Muscle layer of colon (tissue), 2 donors: ENCODE data around the gene SNAI3.

Experiments used
- H3K27ac ChIP-seq: one replicate; pipeline ENCODE4 v1.7.0; 2013; ENCODE audit warnings: low read depth, mild to moderate bottlenecking, low read length, moderate library complexity
- H3K27me3 ChIP-seq, 2 donors: one replicate each; pipeline ENCODE4 v1.7.0; 2013; ENCODE audit warnings: low read length in 2 of 2, mild to moderate bottlenecking in 2 of 2; ENCODE audit not compliant: insufficient read depth in 2 of 2, control insufficient read depth in 1 of 2
- H3K36me3 ChIP-seq: one replicate; pipeline ENCODE4 v1.7.0; 2013; ENCODE audit warnings: mild to moderate bottlenecking, low read length; ENCODE audit not compliant: insufficient read depth
- H3K4me1 ChIP-seq: one replicate; pipeline ENCODE4 v1.7.0; 2013; ENCODE audit warnings: mild to moderate bottlenecking, low read length; ENCODE audit not compliant: insufficient read depth
- H3K4me3 ChIP-seq, 2 donors: one replicate each; pipeline ENCODE4 v1.7.0; 2013; ENCODE audit warnings: low read length in 2 of 2, low read depth in 1 of 2, mild to moderate bottlenecking in 1 of 2, moderate library complexity in 1 of 2
- H3K9ac ChIP-seq: one replicate; pipeline ENCODE4 v1.7.0; 2013; ENCODE audit warnings: low read length
- H3K9me3 ChIP-seq: one replicate; pipeline ENCODE4 v1.7.0; 2013; ENCODE audit warnings: mild to moderate bottlenecking, low read length
- donor health status: abdominal sarcoma.
- donor health status: Adenocarcinoma of cecum.

The SNAI3 gene

GRCh38 chr16:88685156-88686061, 898 bp downstream of the SNAI3 start:
- Histone ChIP-seq H3K27ac (peak overlapping the region; percentile 34), H3K27me3 (peaks cover 32 to 69% of the 10 kb centered on the region in 2 donors), H3K4me1 (peaks cover 4% of the 10 kb centered on the region), H3K9me3 (no peaks in the 10 kb centered on the region), H3K4me3 (peak overlapping the region; percentile 20 to 23), H3K9ac (no peak overlapping the region), H3K36me3 (no peaks in the 10 kb centered on the region)

DNA sequence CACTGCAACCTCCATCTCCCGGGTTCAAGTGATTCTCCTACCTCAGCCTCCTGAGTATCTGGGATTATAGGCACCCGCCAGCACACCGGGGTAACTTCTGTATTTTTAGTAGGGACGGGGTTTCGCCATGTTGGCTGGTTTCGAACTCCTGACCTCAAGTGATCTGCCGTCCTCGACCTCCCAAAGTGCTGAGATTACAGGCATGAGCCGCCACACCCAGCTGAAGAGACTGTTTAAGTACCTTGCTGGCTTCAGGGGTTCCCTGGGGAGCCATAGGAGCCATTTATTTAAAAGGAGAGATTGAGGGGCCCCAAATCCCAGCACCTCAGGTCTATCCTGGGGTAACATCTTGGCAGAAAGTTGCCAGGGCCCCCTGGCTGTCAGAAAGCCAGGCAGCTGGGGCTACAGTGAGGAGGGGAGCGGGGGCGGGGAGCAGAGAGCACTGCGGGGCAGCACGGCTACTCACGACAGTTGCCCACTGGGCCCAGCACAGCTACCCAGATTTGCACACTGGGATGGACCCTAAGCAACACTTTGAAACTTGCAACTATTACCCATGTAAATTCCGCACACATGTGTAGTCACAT, 1.6 kb downstream of the SNAI3 start:
- no peak overlapping the region for H3K27ac ChIP-seq
- no peak overlapping the region for H3K4me3 ChIP-seq
- peaks cover 4% of the 10 kb centered on the region for H3K4me1 ChIP-seq
- H3K9ac ChIP-seq = no peak overlapping the region
- no peaks in the 10 kb centered on the region for H3K36me3 ChIP-seq
- H3K9me3 ChIP-seq = no peaks in the 10 kb centered on the region
- H3K27me3 ChIP-seq = peaks cover 30 to 66% of the 10 kb centered on the region in 2 donors

- peaks cover 2% of the 10 kb centered on the region for H3K4me1 ChIP-seq
- no peaks in the 10 kb centered on the region for H3K36me3 ChIP-seq
- peaks cover 25 to 55% of the 10 kb centered on the region in 2 donors for H3K27me3 ChIP-seq
- no peak overlapping the region for H3K4me3 ChIP-seq
- no peak overlapping the region for H3K27ac ChIP-seq
- no peak overlapping the region for H3K9ac ChIP-seq
- H3K9me3 ChIP-seq = no peaks in the 10 kb centered on the region
Observed at GRCh38 chr16:88681709-88682451, 4.4 kb downstream of the SNAI3 start.

DNA sequence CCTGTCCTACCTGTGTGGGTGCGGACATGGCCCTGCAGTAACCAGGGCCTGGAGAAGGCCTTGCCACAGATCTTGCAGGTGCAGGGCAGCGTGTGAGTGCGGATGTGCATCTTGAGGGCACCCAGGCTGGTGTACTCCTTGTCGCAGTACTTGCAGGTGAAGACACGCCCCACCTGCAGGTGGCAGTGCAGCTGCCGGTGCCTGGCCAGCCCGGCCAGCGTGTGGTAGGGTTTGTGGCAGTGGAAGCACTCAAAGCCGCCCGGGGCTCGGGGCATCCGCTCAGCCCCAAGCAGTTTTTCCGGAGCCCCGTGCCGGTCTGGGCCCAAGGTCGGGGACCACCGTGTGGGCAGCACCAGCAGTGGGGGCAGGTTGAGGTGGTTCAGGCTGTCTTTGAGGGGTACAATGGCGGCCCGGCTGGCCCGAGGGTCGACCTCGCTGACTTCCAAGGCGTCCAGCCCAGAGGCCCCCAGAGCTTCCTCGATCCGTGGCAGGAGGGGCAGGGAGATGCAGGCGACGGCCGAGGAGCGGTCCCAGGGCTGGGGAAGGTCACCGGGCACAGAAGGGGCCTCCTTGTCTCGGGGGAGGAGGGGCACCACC, 5.1 kb downstream of the SNAI3 start:
- no peaks in the 10 kb centered on the region for H3K36me3 ChIP-seq
- H3K4me3 ChIP-seq = no peak overlapping the region
- H3K27ac ChIP-seq = no peak overlapping the region
- no peaks in the 10 kb centered on the region for H3K9me3 ChIP-seq
- no peak overlapping the region for H3K9ac ChIP-seq
- peaks cover 22 to 48% of the 10 kb centered on the region in 2 donors for H3K27me3 ChIP-seq
- H3K4me1 ChIP-seq = no peaks in the 10 kb centered on the region

GRCh38 chr16:88680554-88681083, 5.7 kb downstream of the SNAI3 start:
- Histone ChIP-seq H3K27me3 (peaks cover 17 to 42% of the 10 kb centered on the region in 2 donors), H3K36me3 (no peaks in the 10 kb centered on the region), H3K9ac (no peak overlapping the region), H3K4me1 (no peaks in the 10 kb centered on the region), H3K4me3 (no peak overlapping the region), H3K9me3 (no peaks in the 10 kb centered on the region), H3K27ac (no peak overlapping the region)

DNA sequence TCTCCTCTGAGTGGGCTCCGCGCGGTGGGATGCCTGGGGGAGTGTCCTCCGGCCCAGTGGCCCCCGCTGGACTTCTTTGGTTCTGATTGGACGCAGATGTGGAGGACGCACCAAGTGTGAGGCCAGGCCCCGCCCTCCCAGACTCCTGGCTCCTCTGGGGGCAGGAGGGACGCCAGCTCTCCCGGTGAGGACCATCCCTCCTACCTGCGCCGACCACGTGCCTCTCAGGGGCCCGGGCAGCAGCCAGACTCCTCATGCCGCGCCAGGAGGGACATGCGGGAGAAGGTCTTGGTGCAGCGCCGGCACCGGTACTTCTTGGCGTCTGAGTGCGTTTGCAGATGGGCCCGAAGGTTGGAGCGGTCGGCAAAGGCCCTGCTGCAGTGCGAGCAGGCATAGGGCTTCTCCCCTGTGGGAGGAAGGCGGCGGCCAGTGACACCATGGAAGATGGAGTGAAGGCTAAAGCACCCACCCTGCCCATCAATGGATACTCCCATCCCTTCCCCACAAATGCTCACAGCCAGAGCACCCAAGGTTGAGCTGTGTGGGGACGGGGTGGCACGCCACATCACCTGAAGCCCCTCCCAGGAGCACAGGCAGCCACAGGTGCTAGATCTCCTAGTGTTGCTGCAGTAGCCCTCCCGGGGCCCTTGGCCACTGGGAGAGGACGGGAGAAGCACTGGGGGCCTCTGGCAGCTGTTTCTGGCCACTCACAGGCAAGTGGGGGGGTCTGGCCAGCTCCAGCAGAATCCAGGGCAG, 7.9 kb downstream of the SNAI3 start:
- no peak overlapping the region for H3K27ac ChIP-seq
- no peaks in the 10 kb centered on the region for H3K36me3 ChIP-seq
- no peak overlapping the region for H3K9ac ChIP-seq
- H3K4me1 ChIP-seq = no peaks in the 10 kb centered on the region
- H3K27me3 ChIP-seq = peaks cover 0 to 23% of the 10 kb centered on the region in 2 donors
- H3K4me3 ChIP-seq = no peak overlapping the region
- H3K9me3 ChIP-seq = no peaks in the 10 kb centered on the region

GRCh38 chr16:88677721-88678120, 8.6 kb downstream of the SNAI3 start:
- no peaks in the 10 kb centered on the region for H3K36me3 ChIP-seq
- H3K27me3 ChIP-seq = peaks cover 0 to 23% of the 10 kb centered on the region in 2 donors
- no peaks in the 10 kb centered on the region for H3K4me1 ChIP-seq
- no peak overlapping the region for H3K27ac ChIP-seq
- no peak overlapping the region for H3K9ac ChIP-seq
- H3K9me3 ChIP-seq = no peaks in the 10 kb centered on the region
- no peak overlapping the region for H3K4me3 ChIP-seq

- H3K36me3 ChIP-seq = no peaks in the 10 kb centered on the region
- H3K9me3 ChIP-seq = no peaks in the 10 kb centered on the region
- H3K27me3 ChIP-seq = peaks cover 0 to 22% of the 10 kb centered on the region in 2 donors
- no peaks in the 10 kb centered on the region for H3K4me1 ChIP-seq
- H3K27ac ChIP-seq = no peak overlapping the region
- H3K4me3 ChIP-seq = no peak overlapping the region
- no peak overlapping the region for H3K9ac ChIP-seq
Observed at GRCh38 chr16:88676502-88677242, 9.6 kb downstream of the SNAI3 start.

DNA sequence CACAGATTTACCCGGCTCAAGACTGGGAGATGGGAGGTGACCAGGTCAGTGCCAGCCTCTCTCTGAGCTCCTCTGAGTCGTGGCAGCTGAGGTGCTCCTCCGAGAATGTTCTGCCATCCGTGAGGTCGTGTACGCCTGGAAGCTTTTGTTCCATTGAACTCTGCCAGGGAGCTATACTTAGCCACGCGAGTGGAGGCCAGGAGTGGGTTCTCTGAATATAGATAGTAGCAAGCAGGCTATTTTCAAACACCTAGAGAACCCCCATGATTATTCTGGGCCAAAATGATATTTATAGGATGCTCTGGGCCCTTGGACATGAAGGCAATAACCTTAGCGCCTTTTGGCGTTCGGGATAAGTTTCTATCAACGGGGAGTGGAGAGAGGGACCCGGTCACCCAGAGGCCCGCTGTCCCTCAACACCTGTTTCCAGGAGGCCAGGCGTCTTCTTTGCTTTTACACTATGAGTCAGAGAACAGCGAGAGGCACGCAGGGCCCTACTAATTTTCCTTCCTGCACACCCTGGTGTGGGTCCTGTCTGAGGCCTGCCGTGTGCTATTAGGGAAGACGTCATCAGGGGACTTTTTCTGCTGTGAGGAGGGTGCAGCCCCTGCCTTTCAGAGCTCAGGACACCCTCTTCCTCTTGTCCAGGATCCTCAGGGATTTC, 12.5 kb downstream of the SNAI3 start:
- Histone ChIP-seq H3K9ac (no peak overlapping the region), H3K4me1 (no peaks in the 10 kb centered on the region), H3K36me3 (no peaks in the 10 kb centered on the region), H3K9me3 (no peaks in the 10 kb centered on the region), H3K27ac (no peak overlapping the region), H3K27me3 (peaks cover 0 to 9% of the 10 kb centered on the region in 2 donors), H3K4me3 (no peak overlapping the region)

DNA sequence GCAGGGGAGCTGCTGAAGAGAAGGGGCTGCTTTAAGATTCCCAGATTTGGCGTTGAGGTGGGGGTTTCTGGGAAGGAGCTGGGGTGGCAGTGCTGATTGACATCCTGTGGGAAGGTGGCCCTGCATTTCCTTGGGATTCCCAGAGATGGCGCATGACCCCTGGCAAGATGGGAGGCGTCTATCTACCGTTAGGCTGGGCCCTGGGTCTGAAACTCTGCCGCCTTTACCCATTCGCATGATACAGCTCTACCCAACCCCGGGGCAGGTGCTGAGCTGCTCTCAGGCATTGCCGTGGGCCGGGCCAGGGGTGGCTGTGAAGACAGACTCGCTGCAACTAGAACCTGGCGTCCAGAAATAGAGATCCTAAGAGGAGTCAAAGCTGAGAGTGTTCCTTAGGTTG, 13.5 kb downstream of the SNAI3 start:
- Histone ChIP-seq H3K4me3 (no peak overlapping the region), H3K36me3 (no peaks in the 10 kb centered on the region), H3K9ac (no peak overlapping the region)

More for the DNA sequence above, 13.5 kb downstream of the SNAI3 start:
- Histone ChIP-seq H3K9me3 (no peaks in the 10 kb centered on the region), H3K4me1 (no peaks in the 10 kb centered on the region), H3K27me3 (no peaks in the 10 kb centered on the region), H3K27ac (no peak overlapping the region)
